ENCODE results near the gene TNS3.
A peak's percentile ranks its signal among the peaks of the same experiment; 100 is the strongest.
"Not testable (repeated sequence)": the region's sequence is repeated elsewhere in the genome, so short reads cannot be mapped to it uniquely, and the experiment has no call there.

The TNS3 gene

DNA sequence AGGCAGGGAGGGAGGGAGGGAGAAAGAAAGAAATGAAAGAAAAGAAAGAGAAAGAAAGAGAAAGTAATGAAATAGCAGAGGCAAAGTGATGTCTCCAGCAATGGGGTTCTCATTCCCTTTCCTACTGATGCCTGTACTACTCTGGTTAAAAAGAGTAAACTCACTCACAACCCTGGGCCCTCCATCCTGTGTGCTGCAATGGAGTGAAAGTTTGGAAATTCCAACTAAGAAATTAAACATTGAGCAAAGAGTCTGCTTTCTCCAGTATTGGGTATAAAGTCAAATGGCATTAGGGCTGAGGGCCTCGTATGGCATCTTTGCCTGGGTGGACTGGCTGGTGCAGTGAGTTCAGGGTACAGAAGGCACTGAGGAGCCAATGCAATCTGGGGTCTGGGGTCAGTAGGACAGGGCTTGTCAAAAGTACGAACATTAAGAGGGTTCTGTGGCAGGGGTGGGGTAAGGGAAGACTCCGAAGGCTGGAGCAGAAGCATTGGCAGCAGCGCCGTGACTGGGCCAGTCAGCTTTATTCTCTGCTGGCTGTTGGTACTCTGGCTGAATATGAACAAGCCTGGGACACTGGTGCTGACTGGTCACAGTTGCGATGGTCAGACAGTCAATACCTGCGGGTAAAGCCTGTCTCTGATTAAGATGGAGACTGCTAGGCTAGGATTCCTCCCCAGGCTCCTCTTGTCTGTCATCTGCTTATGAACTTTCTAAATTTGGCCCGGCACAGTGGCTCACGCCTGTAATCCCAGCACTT is 24.1 kb upstream of the TNS3 start:
- Histone ChIP-seq H3K9me3 (replicated peaks in 1 of 11) (peaks cover 0 to 9% (median 0%) of the 10 kb centered on the region in 11 experiments; a peak in 5 of 22 replicates), H4K20me1 (no peaks in the 10 kb centered on the region), H3K27ac (no peak overlapping the region), H3K4me2 (no peak overlapping the region), H3K27me3 (no peaks in the 10 kb centered on the region), H3K4me1 (peaks cover 12 to 26% (median 17%) of the 10 kb centered on the region in 10 experiments), H3K9ac (no peak overlapping the region), H3K36me3 (no peaks in the 10 kb centered on the region), H3K4me3 (no peak overlapping the region)
- no peak for TF ChIP-seq Cebpa-rat (IDR thresholded peaks at IDR 0.05)

DNA sequence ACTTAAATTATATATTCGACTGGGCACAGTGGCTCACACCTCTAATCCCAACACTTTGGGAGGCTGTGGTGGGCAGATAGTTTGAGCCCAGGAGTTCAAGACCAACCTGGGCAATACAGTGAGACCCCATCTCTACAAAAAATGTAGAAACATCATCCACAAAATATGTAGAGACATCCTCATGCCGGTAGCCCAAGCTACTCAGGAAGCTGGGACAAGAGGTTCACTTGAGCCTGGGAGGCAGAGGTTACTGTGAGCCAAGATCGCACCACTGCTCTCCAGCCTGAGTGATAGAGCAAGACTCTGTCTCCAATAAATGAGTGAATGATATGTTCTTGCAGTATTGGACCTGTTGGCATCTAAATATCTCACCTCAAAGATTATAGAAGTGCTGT is 22.6 kb upstream of the TNS3 start:
- Histone ChIP-seq H3K9me3 (replicated peaks in 1 of 11) (peaks cover 0 to 16% (median 6%) of the 10 kb centered on the region in 11 experiments; a peak in 15 of 22 replicates), H3K27ac (no peak overlapping the region), H3K4me1 (peaks cover 22 to 40% (median 30%) of the 10 kb centered on the region in 10 experiments), H3K4me2 (0 out of 22 replicates have a peak overlapping the region, but pooled peaks of 1 of the 11 experiments have one; percentile 7), H3K9ac (no peak overlapping the region), H3K4me3 (no peak overlapping the region), H3K36me3 (no peaks in the 10 kb centered on the region), H4K20me1 (no peaks in the 10 kb centered on the region), H3K27me3 (no peaks in the 10 kb centered on the region)
- no peak for TF ChIP-seq Cebpa-rat (IDR thresholded peaks at IDR 0.05)

DNA sequence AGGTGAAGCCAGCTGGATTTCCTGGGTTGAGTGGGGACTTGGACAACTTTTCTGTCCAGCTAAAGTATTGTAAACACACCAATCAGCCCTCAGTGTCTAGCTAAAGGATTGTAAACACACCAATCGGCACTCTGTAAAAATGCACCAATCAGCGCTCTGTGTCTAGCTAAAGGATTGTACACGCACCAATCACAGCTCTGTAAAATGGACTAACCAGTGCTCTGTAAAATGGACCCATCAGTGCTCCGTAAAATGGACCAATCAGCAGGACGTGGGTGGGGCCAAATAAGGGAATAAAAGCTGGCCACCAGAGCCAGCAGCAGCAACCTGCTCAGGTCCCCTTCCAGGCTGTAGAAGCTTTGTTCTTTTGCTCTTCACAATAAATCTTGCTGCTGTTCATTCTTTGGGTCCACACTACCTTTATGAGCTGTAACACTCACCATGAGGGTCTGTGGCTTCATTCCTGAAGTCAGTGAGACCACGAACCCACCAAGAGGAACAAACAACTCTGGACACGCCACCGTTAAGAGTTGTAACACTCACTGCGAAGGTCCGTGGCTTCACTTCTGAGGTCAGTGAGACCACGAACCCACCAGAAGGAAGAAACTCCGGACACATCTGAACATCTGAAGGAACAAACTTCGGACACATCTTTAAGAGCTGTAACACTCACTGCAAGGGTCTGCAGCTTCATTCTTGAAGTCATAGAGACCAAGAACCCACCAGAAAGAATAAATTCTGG is 21.8 kb upstream of the TNS3 start:
- H3K27ac ChIP-seq, H3K4me3 ChIP-seq, H3K27me3 ChIP-seq, H3K9ac ChIP-seq, H3K36me3 ChIP-seq, H4K20me1 ChIP-seq: not testable (repeated sequence)
- H3K4me1 ChIP-seq: peaks cover 22 to 41% (median 30%) of the 10 kb centered on the region in 10 experiments
- peak overlapping the region in 2 of 11 experiments; percentile 7 to 20; a peak in 1 of 22 replicates for H3K4me2 ChIP-seq
- H3K9me3 ChIP-seq (replicated peaks in 1 of 11): peaks cover 3 to 24% (median 14%) of the 10 kb centered on the region in 11 experiments

DNA sequence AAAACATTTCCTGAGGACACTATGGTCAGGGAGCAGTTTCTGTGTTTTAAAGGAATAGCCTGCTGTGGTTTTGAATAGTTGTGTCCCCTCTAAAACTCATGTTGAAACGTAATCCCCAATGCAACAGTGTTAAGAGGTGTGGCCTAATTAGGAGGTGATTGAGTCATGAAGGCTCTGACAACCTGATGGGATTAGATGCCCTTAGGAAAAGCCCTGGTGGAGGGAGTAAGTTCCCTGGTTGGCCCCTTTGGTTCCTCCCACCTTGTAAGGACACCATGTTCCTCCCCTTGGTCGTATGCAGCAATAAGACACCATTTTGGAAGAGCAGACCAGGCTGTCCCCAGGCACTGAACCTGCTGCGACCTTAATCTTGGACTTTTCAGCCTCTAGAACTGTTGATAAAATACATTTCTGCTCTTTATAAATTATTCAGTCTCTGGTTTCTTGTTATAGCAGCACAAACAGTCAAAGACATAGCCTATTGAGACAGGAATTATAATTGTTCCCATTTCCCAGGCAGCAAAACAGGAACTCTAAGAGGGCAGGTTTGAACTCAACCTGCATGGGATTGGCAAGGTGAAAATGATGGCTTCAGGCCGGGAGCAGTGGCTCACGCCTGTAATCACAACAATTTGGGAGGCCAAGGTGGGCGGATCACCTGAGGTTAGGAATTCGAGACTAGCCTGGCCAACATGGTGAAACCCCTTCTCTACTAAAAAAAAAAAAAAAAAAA is 20.5 kb upstream of the TNS3 start:
- Histone ChIP-seq H3K27me3 (no peaks in the 10 kb centered on the region), H3K36me3 (peaks cover 0 to 7% (median 0%) of the 10 kb centered on the region in 11 experiments; a peak in 5 of 22 replicates), H3K4me1 (peaks cover 22 to 41% (median 30%) of the 10 kb centered on the region in 10 experiments), H3K4me3 (no peak overlapping the region), H3K9me3 (replicated peaks in 1 of 11) (peaks cover 15 to 37% (median 27%) of the 10 kb centered on the region in 11 experiments), H3K4me2 (peak overlapping the region; percentile 54 to 92 (median 72); a peak in 18 of 22 replicates), H3K9ac (no peak overlapping the region), H4K20me1 (no peaks in the 10 kb centered on the region), H3K27ac (peak overlapping the region in 5 of 11 experiments; percentile 10 to 63 (median 60); a peak in 5 of 22 replicates)
- no peak for TF ChIP-seq Cebpa-rat (IDR thresholded peaks at IDR 0.05)

DNA sequence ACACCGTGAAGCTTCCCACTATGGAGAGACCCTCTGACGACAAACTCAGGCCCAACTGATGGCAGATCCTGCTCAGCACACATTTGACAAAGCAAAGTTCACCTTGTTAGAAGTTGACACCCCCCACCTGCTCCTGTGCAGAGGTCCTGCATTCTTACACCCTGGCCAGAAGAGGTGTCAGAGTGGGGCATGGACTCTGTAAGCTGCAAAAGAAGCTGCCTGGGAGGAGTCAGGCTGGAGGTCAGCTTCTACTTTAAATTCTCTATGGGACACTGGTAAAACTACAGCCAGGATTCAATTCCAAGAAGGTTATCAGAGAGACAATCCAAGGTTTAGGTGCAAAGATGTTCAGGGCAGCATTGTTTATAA is 20.0 kb upstream of the TNS3 start:
- H3K9me3 ChIP-seq (replicated peaks in 1 of 11): peaks cover 21 to 43% (median 33%) of the 10 kb centered on the region in 11 experiments
- H3K4me1 ChIP-seq: peaks cover 22 to 41% (median 30%) of the 10 kb centered on the region in 10 experiments
- H3K36me3 ChIP-seq: peaks cover 0 to 10% (median 0%) of the 10 kb centered on the region in 11 experiments; a peak in 7 of 22 replicates
- 0 out of 20 replicates have a peak overlapping the region, but pooled peaks of 1 of the 10 experiments have one; percentile 3 for H3K4me3 ChIP-seq
- H3K27ac ChIP-seq: peak overlapping the region in 9 of 11 experiments; percentile 10 to 63 (median 49); a peak in 15 of 22 replicates
- H3K27me3 ChIP-seq: no peaks in the 10 kb centered on the region
- peak overlapping the region; percentile 54 to 92 (median 72) for H3K4me2 ChIP-seq
- TF ChIP-seq Cebpa-rat (IDR thresholded peaks at IDR 0.05): no peak
- H4K20me1 ChIP-seq: no peaks in the 10 kb centered on the region
- peak overlapping the region in 6 of 11 experiments; percentile 3 to 53 (median 42); a peak in 5 of 22 replicates for H3K9ac ChIP-seq

DNA sequence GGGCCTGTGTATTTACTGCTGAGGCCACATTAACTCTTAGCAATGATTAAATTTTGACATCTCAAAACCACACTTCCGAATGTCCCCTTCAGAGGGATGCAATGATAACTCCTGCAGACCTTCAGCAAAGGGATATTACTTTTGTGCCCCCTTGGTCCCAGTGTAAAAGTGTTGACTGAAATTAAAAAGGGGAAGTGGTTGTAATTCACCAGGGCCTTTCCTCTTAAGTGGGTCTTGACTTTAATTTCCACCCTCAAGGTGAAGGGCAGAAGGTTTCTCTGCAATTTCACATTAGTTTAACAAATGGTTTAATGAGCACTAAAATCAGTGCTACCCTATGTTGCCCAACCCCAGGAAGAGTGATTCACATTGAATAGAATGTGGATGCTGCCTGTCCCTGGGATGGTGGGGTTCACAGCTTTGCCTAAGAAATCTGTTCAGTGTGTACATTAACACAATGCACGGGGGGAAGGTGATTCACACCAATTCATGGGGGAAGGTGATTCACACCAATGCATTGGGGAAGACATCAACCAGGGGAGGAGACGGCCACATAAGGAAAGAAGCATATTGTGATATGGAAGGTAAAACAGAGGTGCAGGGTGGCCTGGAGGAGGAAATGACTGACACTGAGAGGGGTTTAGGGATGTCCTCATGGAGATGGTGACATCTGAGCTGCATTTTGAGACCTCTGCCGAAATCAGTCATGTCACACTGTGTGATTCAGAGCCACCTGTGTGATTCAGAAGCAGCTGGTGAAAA is 19.4 kb upstream of the TNS3 start:
- TF ChIP-seq Cebpa-rat (IDR thresholded peaks at IDR 0.05): no peak
- H3K27ac ChIP-seq: peak overlapping the region in 10 of 11 experiments; percentile 4 to 63 (median 48); a peak in 17 of 22 replicates
- H3K9ac ChIP-seq: peak overlapping the region in 9 of 11 experiments; percentile 2 to 53 (median 27); a peak in 9 of 22 replicates
- no peaks in the 10 kb centered on the region for H4K20me1 ChIP-seq
- H3K4me3 ChIP-seq: peak overlapping the region in 2 of 10 experiments; percentile 3 to 11; a peak in 1 of 20 replicates
- H3K9me3 ChIP-seq (replicated peaks in 1 of 11): peaks cover 27 to 48% (median 38%) of the 10 kb centered on the region in 11 experiments
- no peaks in the 10 kb centered on the region for H3K27me3 ChIP-seq
- peaks cover 22 to 41% (median 30%) of the 10 kb centered on the region in 10 experiments for H3K4me1 ChIP-seq
- H3K36me3 ChIP-seq: peaks cover 0 to 12% (median 0%) of the 10 kb centered on the region in 11 experiments; a peak in 7 of 22 replicates
- peak overlapping the region; percentile 54 to 92 (median 72) for H3K4me2 ChIP-seq

DNA sequence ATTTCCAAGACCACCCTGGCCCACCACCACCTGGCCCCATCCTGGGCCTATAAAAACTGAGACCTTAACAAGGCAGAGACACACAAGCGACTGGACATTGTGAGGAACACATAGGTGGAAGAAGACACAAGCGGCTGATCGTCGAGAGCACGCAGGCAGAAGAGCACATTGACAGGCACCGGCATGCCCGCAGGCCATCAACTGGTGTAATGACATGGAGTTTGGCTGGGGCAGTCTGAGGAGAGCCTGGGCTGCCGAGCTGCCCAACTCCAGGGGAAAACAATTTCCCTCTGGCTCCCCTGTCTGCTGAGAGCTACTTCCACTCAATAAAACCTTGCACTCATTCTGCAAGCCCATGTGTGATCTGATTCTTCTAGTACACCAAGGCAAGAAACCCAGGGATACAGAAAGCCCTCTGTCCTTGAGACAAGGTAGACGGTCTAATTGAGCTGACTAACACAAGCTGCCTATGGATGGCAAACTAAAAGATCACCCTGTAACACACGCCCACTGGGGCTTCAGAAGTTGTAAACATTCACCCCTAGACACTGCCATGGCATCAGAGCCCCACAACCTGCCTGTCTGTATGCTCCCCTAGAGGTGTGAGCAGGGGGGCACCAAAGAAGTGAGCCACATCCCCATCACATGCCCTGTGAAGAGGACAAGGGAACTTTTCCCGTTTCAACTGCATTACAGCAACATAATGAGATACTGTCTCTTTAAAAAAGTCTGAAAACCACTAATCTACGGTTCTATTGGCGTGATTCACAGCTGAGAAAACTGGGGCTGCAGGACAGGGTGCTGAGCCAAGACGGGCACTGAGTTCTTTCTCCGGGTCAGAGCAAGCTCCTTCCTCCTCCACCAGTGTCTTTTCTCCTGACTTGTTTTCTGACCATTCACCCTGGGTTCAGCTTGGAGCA is 18.5 kb upstream of the TNS3 start:
- Histone ChIP-seq H3K27me3 (no peaks in the 10 kb centered on the region), H4K20me1 (no peaks in the 10 kb centered on the region), H3K36me3 (peaks cover 0 to 12% (median 0%) of the 10 kb centered on the region in 11 experiments; a peak in 7 of 22 replicates), H3K9ac (peak overlapping the region in 8 of 11 experiments; percentile 2 to 53 (median 41); a peak in 10 of 22 replicates), H3K27ac (peak overlapping the region; percentile 3 to 63 (median 48); a peak in 18 of 22 replicates), H3K4me2 (peak overlapping the region; percentile 54 to 92 (median 72)), H3K4me3 (0 out of 20 replicates have a peak overlapping the region, but pooled peaks of 1 of the 10 experiments have one; percentile 11), H3K9me3 (replicated peaks in 1 of 11) (peaks cover 35 to 57% (median 47%) of the 10 kb centered on the region in 11 experiments), H3K4me1 (peaks cover 22 to 41% (median 30%) of the 10 kb centered on the region in 10 experiments)
- no peak for TF ChIP-seq Cebpa-rat (IDR thresholded peaks at IDR 0.05)
